ENCODE measurements around the gene PLEKHD1.

DNA sequence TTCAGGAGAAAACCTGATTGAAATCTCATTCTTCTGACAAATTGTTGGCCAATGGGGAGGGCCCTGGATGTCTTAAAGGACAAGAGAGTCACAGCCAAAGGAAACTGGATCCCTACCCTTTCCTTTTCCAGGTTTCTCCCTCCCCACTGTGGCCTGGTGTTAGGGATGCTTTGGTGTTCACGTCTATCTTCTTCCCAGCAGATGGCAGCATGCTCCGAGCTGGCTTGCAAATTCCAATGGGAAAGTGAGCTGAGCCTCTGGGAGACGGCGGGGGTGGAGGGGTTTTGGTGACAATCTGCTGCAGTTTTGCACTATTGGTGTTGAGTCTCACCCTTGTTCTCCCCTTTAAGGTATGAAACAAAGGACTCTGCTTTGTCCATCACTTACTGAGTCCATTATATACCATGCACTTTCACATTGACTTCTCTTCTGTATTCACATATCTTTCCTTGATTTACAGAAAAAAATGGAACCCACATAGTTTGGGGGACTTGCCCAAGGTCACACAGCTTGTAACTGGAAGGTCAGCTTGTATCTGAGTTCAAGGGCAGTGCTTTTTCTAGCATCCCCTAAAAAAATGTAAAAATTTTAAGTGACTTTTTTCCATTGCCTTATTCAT, 50.8 kb downstream of the PLEKHD1 start:
- TF ChIP-seq, protein P1, sequence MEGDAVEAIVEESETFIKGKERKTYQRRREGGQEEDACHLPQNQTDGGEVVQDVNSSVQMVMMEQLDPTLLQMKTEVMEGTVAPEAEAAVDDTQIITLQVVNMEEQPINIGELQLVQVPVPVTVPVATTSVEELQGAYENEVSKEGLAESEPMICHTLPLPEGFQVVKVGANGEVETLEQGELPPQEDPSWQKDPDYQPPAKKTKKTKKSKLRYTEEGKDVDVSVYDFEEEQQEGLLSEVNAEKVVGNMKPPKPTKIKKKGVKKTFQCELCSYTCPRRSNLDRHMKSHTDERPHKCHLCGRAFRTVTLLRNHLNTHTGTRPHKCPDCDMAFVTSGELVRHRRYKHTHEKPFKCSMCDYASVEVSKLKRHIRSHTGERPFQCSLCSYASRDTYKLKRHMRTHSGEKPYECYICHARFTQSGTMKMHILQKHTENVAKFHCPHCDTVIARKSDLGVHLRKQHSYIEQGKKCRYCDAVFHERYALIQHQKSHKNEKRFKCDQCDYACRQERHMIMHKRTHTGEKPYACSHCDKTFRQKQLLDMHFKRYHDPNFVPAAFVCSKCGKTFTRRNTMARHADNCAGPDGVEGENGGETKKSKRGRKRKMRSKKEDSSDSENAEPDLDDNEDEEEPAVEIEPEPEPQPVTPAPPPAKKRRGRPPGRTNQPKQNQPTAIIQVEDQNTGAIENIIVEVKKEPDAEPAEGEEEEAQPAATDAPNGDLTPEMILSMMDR (conservative IDR thresholded peaks at IDR 0.05; ENCODE audit: low read depth, low read length): peak; percentile 74
- TF ChIP-seq EZH2 (IDR thresholded peaks at IDR 0.05; ENCODE audit: borderline replicate concordance, low read depth, low read length, poor library complexity, severe bottlenecking): no peak
